Stimulated activated CD4-positive, alpha-beta T cell treated with anti-CD3 and anti-CD28 coated beads, Interleukin-1b, Interleukin-23, amount 100 ng/mL, for 4 hours (primary cell): Measurements from ENCODE around the gene ENTREP1.

ENCODE experiments used
- DNase-seq, 2 donors: peaks; one replicate each; pipeline ENCODE4 v3.0.0-alpha.2; 2020; ENCODE audit warnings: low read depth in 2 of 2

ENTREP1 gene

GRCh38 chr9:69319324-69320025, 5.5 kb upstream of the ENTREP1 start:
- DNase-seq, result no peak

- no peak for DNase-seq
These were observed 2.8 kb upstream of the ENTREP1 start for GRCh38 chr9:69322256-69322655.

- DNase-seq, result no peak
These were observed 1.2 kb upstream of the ENTREP1 start for GRCh38 chr9:69323861-69324260.

GRCh38 chr9:69325409-69326212, 596 bp downstream of the ENTREP1 start:
- no peak for DNase-seq

- no peak for DNase-seq
These were observed 1.2 kb downstream of the ENTREP1 start for GRCh38 chr9:69326261-69326660.

- DNase-seq, result no peak
These were observed 5.6 kb downstream of the ENTREP1 start for GRCh38 chr9:69330580-69330979.

GRCh38 chr9:69331444-69331843, 6.4 kb downstream of the ENTREP1 start:
- no peak for DNase-seq

GRCh38 chr9:69332067-69332685, 7.2 kb downstream of the ENTREP1 start:
- DNase-seq, result no peak

- no peak for DNase-seq
These were observed 8.7 kb downstream of the ENTREP1 start for GRCh38 chr9:69333716-69334115.

- DNase-seq, result no peak
These were observed 9.3 kb downstream of the ENTREP1 start for GRCh38 chr9:69334317-69334716.

- no peak for DNase-seq
These were observed 14.6 kb downstream of the ENTREP1 start for GRCh38 chr9:69339620-69340019.

GRCh38 chr9:69340631-69341030, 15.6 kb downstream of the ENTREP1 start:
- DNase-seq, result no peak

GRCh38 chr9:69342769-69343168, 17.8 kb downstream of the ENTREP1 start:
- DNase-seq, result no peak

GRCh38 chr9:69344459-69344858, 19.4 kb downstream of the ENTREP1 start:
- DNase-seq, result no peak

GRCh38 chr9:69346596-69347390, 21.8 kb downstream of the ENTREP1 start:
- DNase-seq, result no peak

- no peak for DNase-seq
These were observed 22.6 kb downstream of the ENTREP1 start for GRCh38 chr9:69347607-69348006.

- DNase-seq, result no peak
These were observed 26.2 kb downstream of the ENTREP1 start for GRCh38 chr9:69351227-69351626.

- no peak for DNase-seq
These were observed 30.2 kb downstream of the ENTREP1 start for GRCh38 chr9:69355232-69355631.

- DNase-seq, result no peak
These were observed 32.2 kb downstream of the ENTREP1 start for GRCh38 chr9:69357030-69357775.

GRCh38 chr9:69357821-69358220, 32.8 kb downstream of the ENTREP1 start:
- no peak for DNase-seq

- DNase-seq, result no peak
These were observed 38.2 kb downstream of the ENTREP1 start for GRCh38 chr9:69363191-69363590.
